Stimulated activated CD8-positive, alpha-beta memory T cell treated with anti-CD3 and anti-CD28 coated beads, Interleukin-7, amount 100 ng/mL, for 4 hours (primary cell): ENCODE results near the gene UBXN1.

Source experiments
- DNase-seq, 2 donors: peaks; one replicate each; pipeline ENCODE4 v3.0.0-alpha.2; 2020; ENCODE audit warnings: low read depth in 2 of 2

Gene UBXN1

DNA sequence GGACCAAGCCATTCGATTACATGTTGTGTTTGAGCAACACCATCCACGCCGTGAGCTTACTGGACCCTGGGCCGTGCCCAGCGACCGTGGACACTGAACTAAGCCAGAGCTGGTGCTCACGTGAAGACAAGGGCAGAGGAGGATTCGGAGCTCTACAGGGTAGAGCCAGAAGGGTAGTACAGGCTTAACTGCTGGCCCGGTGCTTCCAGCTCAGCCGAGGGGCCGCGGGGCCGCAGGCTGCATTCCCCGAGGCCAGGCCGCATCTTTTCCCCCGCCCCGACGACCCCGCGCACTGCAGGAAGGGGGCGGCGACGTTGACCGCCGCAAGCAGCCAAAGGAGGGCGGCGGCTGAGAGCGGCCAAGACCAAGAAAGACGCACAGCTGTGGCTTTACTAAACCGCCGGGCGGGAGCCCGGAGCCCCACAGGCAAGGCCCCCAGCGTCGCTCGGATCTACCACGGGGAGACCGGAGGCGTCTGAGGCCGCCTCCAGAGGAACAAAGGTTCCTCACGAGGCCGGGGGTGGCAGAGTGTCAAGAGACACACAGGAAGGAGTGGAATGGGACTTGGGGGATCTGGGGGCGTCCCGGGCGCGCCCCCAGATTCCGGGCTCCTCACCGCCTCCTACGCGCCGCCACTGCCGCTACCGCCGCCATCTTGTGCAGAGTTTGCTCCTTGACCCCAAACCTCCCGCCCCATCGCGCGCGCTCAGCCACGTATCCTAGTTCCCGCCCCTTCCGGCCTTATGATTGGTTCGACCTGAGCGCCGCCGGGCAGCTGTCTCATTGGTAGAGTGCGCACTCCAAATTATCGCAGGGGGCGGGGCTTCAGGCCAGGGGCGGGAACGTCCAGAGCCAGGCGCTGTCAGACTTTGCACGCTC lies 32.7 kb downstream of the UBXN1 start, which contains the start of gene GANAB:
TSS of gene GANAB (minus strand) at position 668 of the 879 bp plus-strand sequence. CDS start at position 654, 14 bp downstream.
- DNase-seq, result peak; percentile 99

DNA sequence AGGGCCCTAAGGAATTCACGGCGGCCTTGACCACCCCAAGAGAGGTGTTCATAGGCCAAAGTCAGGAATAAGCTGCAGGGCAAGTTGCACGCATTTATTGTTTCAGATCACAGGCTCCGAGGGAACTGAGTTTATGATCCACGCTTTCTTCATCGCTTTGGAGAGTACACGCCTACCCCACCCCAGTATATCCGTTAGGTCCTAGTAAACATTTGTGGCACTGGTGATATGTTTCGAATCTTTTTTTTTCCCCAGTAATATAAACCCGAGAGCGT lies 33.3 kb downstream of the UBXN1 start:
- DNase-seq, result no peak

DNA sequence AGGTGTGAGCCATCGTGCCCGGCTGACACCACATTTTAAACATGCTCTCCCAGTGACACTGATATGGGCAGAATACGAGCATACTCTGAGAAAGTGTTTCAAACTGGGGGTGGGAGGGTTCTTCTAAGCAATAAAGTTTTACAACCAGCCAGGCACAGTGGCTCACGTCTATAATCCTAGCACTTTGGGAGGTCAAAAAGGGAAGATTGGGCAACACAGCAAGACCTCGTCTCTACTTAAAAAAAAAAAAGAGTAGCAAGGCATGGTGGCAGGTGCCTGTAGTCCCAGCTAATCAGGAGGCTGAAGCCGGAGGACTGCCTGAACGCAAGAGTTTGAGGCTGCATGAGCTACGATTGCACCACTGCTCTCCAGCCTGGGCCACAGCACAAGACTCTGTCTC lies 34.7 kb downstream of the UBXN1 start:
- DNase-seq, result no peak

GRCh38 chr11:62632492-62632891 lies 46.4 kb downstream of the UBXN1 start:
- no peak for DNase-seq

GRCh38 chr11:62627713-62628112 lies 51.2 kb downstream of the UBXN1 start:
- DNase-seq, result no peak
